ENCODE results near the gene ZHX3.

ZHX3 gene

DNA sequence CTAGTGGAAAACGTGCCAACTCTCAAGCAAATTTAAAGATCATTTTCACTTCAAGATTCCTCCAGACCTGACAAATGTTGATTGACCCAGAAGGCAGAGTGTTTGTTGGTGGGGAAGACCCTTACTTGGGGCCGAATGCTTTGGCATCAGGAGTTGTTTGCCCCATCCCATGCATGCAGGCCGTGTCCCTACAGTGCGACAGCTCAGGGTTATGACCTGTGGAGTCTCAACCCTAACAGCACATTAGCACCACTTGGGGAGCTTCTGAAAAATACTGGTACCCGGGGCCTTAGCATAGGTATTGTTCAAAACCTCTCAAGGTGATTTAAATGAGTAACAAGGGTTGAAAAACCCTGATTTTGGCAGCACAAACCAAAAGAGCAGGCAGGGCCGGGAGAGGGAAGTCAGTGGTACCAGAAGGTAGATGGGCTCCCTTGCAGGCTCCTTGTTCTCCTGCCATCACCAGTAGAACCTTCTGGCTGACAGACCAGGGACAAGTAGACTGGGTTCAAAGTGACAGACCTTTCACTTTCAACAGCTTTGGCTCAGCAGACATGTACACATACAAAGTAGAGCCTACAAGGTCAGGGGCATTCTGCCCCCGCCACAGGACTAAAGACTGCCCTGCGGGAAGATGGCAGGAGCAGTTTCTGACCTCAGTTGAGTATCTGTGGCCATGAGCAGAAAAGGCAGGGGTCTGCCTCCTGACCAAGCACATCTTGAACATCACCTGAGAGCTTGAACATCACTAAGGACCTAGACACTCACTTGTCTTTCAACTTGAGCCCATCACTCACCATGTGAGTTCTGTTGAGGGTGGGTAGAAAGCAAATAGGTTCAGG, 140.6 kb downstream of the ZHX3 start:
- POLR2A ChIA-PET = interaction anchor here (0.9 to 1.4 kb wide), 2 partner anchors 153 kb away, joined by 3 to 4 read pairs; no protein-coding TSS in a partner anchor
- no peak overlapping the region for H3K4me3 ChIP-seq (ENCODE audit: low read depth, low read length)
- no peak for DNase-seq (ENCODE audit: low read depth, low spot score)
- no peak for TF ChIP-seq CTCF (IDR thresholded peaks at IDR 0.05; ENCODE audit: insufficient read depth, low read length, missing control alignments)
- CTCF ChIA-PET = interaction anchor here (1.1 to 12.7 kb wide), 8 partner anchors 8 to 239 kb away, joined by 3 to 404 read pairs (median 6); partner anchors contain the start of gene LPIN3

GRCh38 chr20:41175727-41176330, 141.7 kb downstream of the ZHX3 start:
- no peak for TF ChIP-seq CTCF (IDR thresholded peaks at IDR 0.05; ENCODE audit: insufficient read depth, low read length, missing control alignments)

GRCh38 chr20:41175201-41175651, 142.3 kb downstream of the ZHX3 start:
- H3K4me3 ChIP-seq (ENCODE audit: low read depth, low read length) = no peak overlapping the region
- DNase-seq (ENCODE audit: low read depth, low spot score) = no peak
- ChIA-PET CTCF (interaction anchor here (0.7 to 12.7 kb wide), 13 partner anchors 10 to 236 kb away, joined by 3 to 404 read pairs (median 3); partner anchors contain the start of gene LPIN3), POLR2A (no interaction called here)
- TF ChIP-seq CTCF (IDR thresholded peaks at IDR 0.05; ENCODE audit: insufficient read depth, low read length, missing control alignments) = no peak

More at GRCh38 chr20:41175727-41176330, 141.7 kb downstream of the ZHX3 start:
- no peak for DNase-seq (ENCODE audit: low read depth, low spot score)
- H3K4me3 ChIP-seq (ENCODE audit: low read depth, low read length) = no peak overlapping the region
- CTCF ChIA-PET = interaction anchor here (1.0 to 12.7 kb wide), 10 partner anchors 10 to 235 kb away, joined by 3 to 404 read pairs (median 4); partner anchors contain the start of gene LPIN3
- POLR2A ChIA-PET = interaction anchor here (1.4 kb wide), 1 partner anchor 154 kb away, joined by 4 read pairs; no protein-coding TSS in a partner anchor

DNA sequence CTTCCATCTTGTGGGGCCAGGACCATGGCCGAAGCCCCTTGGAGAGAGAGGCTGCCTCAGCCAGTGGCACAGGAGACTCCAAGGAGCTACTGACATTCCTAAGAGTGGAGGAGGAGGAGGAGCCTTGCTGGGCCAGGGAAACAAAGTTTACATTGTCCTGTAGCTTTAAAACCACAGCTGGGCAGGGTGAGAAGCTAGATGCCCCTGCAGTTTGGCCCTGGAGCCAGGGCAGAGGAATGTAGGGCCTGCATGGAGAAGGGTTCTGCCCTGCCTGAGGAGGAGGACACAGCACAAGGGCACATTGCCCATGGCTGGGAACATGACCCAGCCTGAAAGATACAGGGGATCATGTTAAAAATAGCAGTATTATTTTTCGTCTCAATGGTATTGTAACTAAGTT, 142.7 kb downstream of the ZHX3 start:
- POLR2A ChIA-PET = no interaction called here
- DNase-seq (ENCODE audit: low read depth, low spot score) = no peak
- no peak overlapping the region for H3K4me3 ChIP-seq (ENCODE audit: low read depth, low read length)
- no peak for TF ChIP-seq CTCF (IDR thresholded peaks at IDR 0.05; ENCODE audit: insufficient read depth, low read length, missing control alignments)
- CTCF ChIA-PET = interaction anchor here (0.7 to 12.7 kb wide), 12 partner anchors 9 to 236 kb away, joined by 3 to 404 read pairs (median 4); partner anchors contain the start of gene LPIN3

GRCh38 chr20:41174373-41174772, 143.2 kb downstream of the ZHX3 start:
- CTCF ChIA-PET = interaction anchor here (0.7 to 12.7 kb wide), 12 partner anchors 9 to 236 kb away, joined by 3 to 404 read pairs (median 6); partner anchors contain the start of gene LPIN3
- no peak for TF ChIP-seq CTCF (IDR thresholded peaks at IDR 0.05; ENCODE audit: insufficient read depth, low read length, missing control alignments)
- POLR2A ChIA-PET = no interaction called here
- no peak overlapping the region for H3K4me3 ChIP-seq (ENCODE audit: low read depth, low read length)
- no peak for DNase-seq (ENCODE audit: low read depth, low spot score)

Measured in AG04449 (cell line).